HUES6 (cell line): Measurements from ENCODE around the gene COX10.

Source experiments
- H3K27ac ChIP-seq: 2 replicates; pipeline ENCODE4 v1.7.0; 2013; ENCODE audit warnings: low read depth, mild to moderate bottlenecking, low read length, inconsistent platforms
- H3K27me3 ChIP-seq: 2 replicates; pipeline ENCODE4 v1.6.1; 2013; ENCODE audit warnings: low read length; ENCODE audit not compliant: control insufficient read depth, insufficient read depth
- H3K36me3 ChIP-seq: 2 replicates; pipeline ENCODE4 v1.6.1; 2013; ENCODE audit warnings: low read length; ENCODE audit not compliant: control insufficient read depth, insufficient read depth
- H3K4me1 ChIP-seq: 2 replicates; pipeline ENCODE4 v1.6.1; 2013; ENCODE audit warnings: low read length; ENCODE audit not compliant: control insufficient read depth, insufficient read depth
- H3K4me3 ChIP-seq: 2 replicates; pipeline ENCODE4 v1.5.1; 2013; ENCODE audit warnings: low read depth, low read length
- H3K9ac ChIP-seq: one replicate; pipeline ENCODE4 v1.6.1; 2013; ENCODE audit warnings: mild to moderate bottlenecking, low read length
- H3K9me3 ChIP-seq: 2 replicates; pipeline ENCODE4 v1.6.1; 2013; ENCODE audit warnings: low read depth, low read length; ENCODE audit not compliant: control insufficient read depth, insufficient read depth

COX10 gene

DNA sequence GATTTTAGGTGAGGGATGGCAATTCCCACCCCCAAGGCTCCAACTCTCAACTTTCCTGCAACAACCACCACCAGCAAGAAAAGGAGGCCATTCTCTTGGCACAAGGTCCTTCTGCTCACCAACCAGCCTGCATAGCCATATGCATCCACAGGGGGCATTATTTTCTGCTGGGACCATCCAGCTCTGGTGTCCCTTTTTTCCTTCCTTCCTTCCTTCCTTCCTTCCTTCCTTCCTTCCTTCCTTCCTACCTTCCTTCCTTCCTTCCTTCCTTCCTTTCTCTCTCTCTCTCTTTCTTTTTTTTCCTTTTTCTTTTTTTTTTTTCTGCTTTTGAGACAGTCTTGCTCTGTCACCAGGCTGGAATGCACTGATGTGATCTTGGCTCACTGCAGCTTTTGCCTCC, 21.1 kb upstream of the COX10 start:
- no peaks in the 10 kb centered on the region for H3K27me3 ChIP-seq
- no peak overlapping the region for H3K27ac ChIP-seq
- no peak overlapping the region for H3K9ac ChIP-seq
- no peaks in the 10 kb centered on the region for H3K9me3 ChIP-seq
- no peaks in the 10 kb centered on the region for H3K36me3 ChIP-seq
- H3K4me1 ChIP-seq, result no peaks in the 10 kb centered on the region
- no peak overlapping the region for H3K4me3 ChIP-seq

DNA sequence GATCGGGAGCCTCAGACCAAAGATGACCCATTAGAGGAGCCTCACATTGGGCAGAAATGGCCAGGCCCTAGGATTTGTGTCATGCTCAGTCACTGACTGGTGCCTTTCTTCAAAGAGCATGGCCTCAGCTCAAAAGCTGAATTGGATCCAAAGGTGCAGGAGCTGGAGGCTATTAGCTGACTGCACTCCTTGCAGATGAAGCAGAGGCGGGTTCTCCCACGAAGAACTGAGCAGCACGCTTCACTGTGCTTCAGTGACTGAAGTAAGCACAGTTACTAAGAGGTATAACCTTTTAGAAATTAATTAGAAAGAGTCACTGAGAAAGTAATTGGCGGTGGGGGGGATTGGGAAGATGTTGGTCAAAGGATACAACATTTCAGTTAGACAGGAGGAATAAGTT, 18.7 kb upstream of the COX10 start:
- H3K9me3 ChIP-seq, result no peaks in the 10 kb centered on the region
- no peaks in the 10 kb centered on the region for H3K27me3 ChIP-seq
- H3K4me3 ChIP-seq, result no peak overlapping the region
- no peaks in the 10 kb centered on the region for H3K4me1 ChIP-seq
- H3K27ac ChIP-seq, result no peak overlapping the region
- no peaks in the 10 kb centered on the region for H3K36me3 ChIP-seq
- no peak overlapping the region for H3K9ac ChIP-seq

DNA sequence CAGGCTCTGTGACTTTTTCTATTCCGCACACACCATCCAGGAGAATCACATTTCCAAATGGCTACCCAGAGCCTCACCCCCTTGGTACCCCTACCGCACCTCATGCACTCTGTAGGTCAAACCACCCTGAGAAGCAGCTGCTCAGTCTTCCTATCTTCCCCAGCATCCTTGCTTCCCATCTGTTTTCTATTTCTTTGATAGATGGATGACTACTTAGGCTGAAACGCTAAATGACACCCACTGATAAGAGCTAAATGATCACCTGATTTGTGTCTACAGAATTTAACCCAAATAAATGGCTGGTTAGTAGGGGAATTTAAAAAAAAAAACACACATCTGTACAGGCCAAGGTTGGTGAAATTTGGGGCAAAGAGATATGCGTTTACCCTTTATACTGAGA, 17.6 kb upstream of the COX10 start:
- H3K4me3 ChIP-seq, result no peak overlapping the region

DNA sequence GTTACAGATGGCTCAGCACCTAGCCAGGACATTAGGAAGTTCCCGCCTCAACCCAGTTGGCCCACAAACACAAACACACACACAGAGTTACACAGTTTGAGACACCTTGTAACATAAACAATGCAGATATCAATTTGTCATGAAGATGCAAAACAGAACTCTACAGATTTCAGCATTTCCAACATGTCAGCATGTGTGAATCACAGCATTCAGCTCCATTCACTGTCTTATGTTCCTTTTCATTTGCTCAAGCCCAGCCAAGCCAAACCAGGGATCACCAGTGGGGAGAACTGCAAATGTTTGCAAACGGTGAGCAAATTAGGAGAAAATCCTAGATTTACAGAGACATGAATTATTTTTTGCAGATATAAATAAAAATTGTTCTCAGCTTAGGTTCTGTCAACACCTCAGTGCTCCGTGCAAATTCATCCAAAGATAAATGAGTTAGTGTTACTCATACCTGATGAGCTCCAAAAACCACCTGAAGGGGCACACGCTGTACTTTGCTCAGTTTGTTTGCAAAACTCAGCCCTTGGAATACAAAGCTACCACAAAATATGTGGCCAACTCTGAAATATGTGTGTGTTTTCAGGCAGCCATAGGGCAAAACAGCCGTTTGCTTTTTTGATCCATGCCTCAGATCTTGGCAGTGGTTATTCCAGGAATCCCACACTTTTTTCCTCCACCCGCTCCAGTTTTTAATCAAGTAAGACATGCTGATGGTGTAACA, 16.3 kb upstream of the COX10 start:
- Histone ChIP-seq H3K36me3 (0 out of 2 replicates have a peak, but pooled peaks cover 4% of the 10 kb centered on the region), H3K9ac (no peak overlapping the region), H3K27ac (no peak overlapping the region), H3K9me3 (peaks cover 11% of the 10 kb centered on the region; the same call in 1 of the 2 replicates), H3K27me3 (no peaks in the 10 kb centered on the region), H3K4me3 (no peak overlapping the region), H3K4me1 (no peaks in the 10 kb centered on the region)

More for the DNA sequence above, 17.6 kb upstream of the COX10 start:
- peaks cover 8% of the 10 kb centered on the region; the same call in 1 of the 2 replicates for H3K9me3 ChIP-seq
- no peak overlapping the region for H3K27ac ChIP-seq
- H3K4me1 ChIP-seq, result no peaks in the 10 kb centered on the region
- H3K9ac ChIP-seq, result no peak overlapping the region
- H3K36me3 ChIP-seq, result 0 out of 2 replicates have a peak, but pooled peaks cover 4% of the 10 kb centered on the region
- no peaks in the 10 kb centered on the region for H3K27me3 ChIP-seq

DNA sequence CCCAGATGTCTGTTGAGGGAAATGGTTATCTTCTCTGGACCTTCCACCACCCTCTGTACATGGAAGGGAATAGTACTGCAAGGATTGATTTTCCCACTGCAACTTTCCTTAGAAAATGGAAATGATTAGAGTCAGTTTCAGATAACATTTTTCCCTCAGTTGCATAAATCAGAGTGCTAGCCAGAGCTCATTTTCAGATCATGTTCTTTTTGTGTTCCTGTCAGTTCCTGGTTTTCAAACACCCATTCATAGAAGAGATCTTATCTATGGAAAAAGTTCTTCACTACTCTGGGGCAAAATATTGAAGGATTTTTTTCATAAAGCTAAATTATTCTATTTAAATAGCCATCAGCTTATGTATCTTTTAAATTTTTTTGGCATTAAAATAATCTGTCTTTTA, 11.7 kb upstream of the COX10 start:
- H3K36me3 ChIP-seq, result peaks cover 12% of the 10 kb centered on the region; the same call in 1 of the 2 replicates
- no peak overlapping the region for H3K4me3 ChIP-seq
- H3K9me3 ChIP-seq, result peaks cover 11% of the 10 kb centered on the region; the same call in 1 of the 2 replicates
- no peaks in the 10 kb centered on the region for H3K4me1 ChIP-seq
- no peak overlapping the region for H3K9ac ChIP-seq
- H3K27me3 ChIP-seq, result no peaks in the 10 kb centered on the region
- no peak overlapping the region for H3K27ac ChIP-seq

DNA sequence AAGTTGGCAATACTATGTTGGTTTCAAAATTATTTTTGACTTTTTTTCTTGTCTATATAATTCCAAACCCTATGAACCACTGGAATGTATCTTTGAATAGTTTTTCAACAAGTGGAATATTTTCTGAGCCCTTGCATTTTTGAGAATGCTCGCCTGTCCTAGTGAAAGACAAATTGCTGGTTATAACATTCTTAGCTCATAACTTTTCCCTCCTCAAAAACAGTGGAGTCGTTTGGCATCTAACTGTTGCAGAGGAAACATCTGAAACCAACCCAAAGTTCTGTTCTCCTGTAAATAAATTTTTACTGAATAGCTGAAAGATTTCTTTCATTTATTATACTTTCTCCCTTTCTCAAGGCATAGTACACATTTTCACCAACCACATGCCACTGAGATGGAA, 11.3 kb upstream of the COX10 start:
- no peak overlapping the region for H3K9ac ChIP-seq
- no peaks in the 10 kb centered on the region for H3K4me1 ChIP-seq
- peaks cover 11% of the 10 kb centered on the region; the same call in 1 of the 2 replicates for H3K9me3 ChIP-seq
- no peak overlapping the region for H3K4me3 ChIP-seq
- H3K36me3 ChIP-seq, result peaks cover 12% of the 10 kb centered on the region; the same call in 1 of the 2 replicates
- no peaks in the 10 kb centered on the region for H3K27me3 ChIP-seq
- no peak overlapping the region for H3K27ac ChIP-seq

DNA sequence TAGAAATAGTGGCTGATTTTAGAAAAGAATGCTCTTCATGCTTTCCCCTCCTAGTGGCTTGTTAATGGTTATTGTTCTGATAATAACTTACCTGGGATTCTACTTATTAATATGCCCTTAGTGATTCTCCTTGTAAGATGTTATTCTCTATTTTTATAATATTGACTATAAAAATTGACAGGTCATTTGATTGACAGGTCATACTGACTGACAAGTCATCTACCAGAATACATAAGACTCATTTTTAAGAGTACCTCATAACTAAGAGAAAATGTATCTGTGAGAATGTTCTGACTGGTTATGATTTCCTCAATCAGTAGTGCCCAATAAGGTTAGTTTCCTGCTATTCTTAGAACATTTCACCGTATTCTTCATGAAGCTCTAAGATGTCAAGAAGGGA, 8.6 kb upstream of the COX10 start:
- H3K4me1 ChIP-seq, result no peaks in the 10 kb centered on the region
- H3K9ac ChIP-seq, result no peak overlapping the region
- H3K27ac ChIP-seq, result no peak overlapping the region
- no peaks in the 10 kb centered on the region for H3K27me3 ChIP-seq
- peaks cover 17% of the 10 kb centered on the region for H3K36me3 ChIP-seq
- H3K4me3 ChIP-seq, result no peak overlapping the region
- peaks cover 17% of the 10 kb centered on the region; the same call in 1 of the 2 replicates for H3K9me3 ChIP-seq

DNA sequence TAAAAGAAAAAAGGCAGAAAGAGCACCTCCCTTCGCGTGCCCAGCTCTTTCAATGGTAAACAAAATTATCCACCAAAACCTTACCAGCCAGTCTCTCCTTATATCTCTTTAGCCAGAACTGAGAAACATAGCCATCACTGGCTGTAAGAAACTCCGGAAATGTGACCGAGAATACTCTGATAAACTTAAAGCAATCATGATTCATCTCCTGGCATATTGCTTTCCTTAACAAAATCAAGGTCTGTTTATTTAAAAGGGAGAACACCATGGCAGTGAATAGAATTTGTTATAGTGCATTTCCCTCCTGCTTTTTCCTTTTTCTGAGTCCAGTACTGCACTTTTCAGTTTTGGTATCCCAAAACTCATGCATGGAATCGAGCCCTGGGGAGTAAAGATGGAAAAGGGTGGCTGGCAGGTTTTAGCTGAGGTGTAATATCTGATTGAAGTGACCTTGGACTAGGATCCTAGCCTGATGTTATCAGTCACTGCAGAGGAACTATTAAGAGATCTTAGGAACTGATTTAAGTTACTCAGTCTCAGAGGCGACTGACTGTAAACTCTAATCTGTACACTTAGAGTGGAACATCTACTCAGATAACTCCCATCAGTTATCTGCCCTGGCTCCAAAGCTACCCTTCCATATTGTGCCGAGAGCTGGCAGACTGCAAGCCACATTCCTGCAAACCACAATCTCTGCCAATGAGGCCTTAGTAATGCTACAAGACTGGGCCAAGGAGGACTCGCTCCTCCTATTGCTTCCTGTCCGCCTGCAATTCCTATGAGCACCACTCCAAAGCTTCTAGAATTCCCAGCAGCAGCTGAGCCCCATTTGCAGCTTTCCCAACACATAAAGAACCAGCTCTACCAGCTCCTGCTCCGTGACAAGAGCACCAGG, 7.4 kb upstream of the COX10 start:
- Histone ChIP-seq H3K27ac (no peak overlapping the region), H3K27me3 (no peaks in the 10 kb centered on the region), H3K9me3 (peaks cover 17% of the 10 kb centered on the region), H3K4me3 (no peak overlapping the region), H3K36me3 (peaks cover 18% of the 10 kb centered on the region), H3K9ac (no peak overlapping the region), H3K4me1 (no peaks in the 10 kb centered on the region)

DNA sequence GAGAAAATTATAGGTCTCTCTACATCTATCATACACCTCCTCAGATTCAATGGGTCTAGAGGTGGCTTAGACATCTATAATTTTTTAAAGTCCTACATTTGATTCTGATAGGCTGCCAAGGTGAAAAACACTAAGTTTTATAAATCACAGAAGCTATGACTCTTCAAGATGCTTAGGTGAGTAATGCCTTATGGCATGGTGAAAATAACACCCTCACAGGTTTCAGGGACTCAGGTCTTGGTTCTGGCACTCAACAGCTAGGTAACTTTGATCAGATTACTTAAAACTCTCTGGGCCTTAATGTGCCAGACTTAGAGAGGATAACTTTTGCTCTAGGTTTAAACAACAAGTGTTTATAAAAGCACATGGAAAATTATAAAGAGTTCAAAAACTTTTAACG, 2.0 kb upstream of the COX10 start:
- no peak overlapping the region for H3K9ac ChIP-seq
- no peak overlapping the region for H3K27ac ChIP-seq
- no peaks in the 10 kb centered on the region for H3K27me3 ChIP-seq
- H3K4me3 ChIP-seq, result no peak overlapping the region
- H3K4me1 ChIP-seq, result peaks cover 9% of the 10 kb centered on the region
- peaks cover 13% of the 10 kb centered on the region for H3K36me3 ChIP-seq
- peaks cover 17% of the 10 kb centered on the region for H3K9me3 ChIP-seq

DNA sequence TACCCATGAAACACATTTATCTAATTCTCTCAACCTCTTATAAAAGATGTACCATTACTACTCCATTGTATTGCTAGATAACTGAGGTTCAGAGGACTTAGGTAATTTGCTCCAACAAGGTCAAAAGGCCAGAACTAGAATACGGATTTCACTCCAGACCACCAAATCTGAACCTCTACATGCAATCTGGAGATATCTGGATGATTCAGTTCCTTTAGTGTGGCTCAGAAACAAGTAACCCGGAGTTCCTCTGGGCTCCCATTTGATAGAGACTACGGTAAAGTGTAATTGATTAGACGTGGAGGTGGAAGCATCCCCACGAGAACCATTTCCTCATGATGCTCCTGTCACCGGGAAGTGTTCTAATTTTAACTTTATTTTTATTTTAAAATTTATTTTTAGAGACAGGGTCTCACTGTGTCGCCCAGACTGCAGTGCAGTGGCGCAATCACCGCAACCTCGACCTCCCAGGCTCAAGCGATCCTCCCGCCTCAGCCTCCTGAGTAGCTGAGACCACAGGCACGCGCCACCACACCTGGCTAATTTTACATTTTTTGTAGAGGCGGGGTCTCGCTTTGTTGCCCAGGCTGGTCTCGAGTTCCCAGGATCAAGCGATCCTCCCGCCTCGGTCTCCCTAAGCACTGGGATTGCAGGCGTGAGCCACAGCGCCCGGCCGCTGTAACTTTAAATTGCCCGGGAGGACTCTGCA, 608 bp upstream of the COX10 start:
- H3K9me3 ChIP-seq, result peaks cover 17% of the 10 kb centered on the region
- H3K27ac ChIP-seq, result no peak overlapping the region; the same call in 1 of the 2 replicates
- H3K9ac ChIP-seq, result peak overlapping the region; percentile 61
- peak overlapping the region; percentile 98 for H3K4me3 ChIP-seq
- H3K27me3 ChIP-seq, result no peaks in the 10 kb centered on the region
- H3K4me1 ChIP-seq, result peaks cover 9% of the 10 kb centered on the region
- peaks cover 13% of the 10 kb centered on the region for H3K36me3 ChIP-seq
